ENCODE results near the gene CERK.
"Not testable (repeated sequence)": the region's sequence is repeated elsewhere in the genome, so short reads cannot be mapped to it uniquely, and the experiment has no call there.

Gene CERK

GRCh38 chr22:46638601-46639431, 99.2 kb downstream of the CERK start:
- DNase-seq (ENCODE audit: extremely low read depth, low read depth), result no peak
- TF ChIP-seq CTCF (IDR thresholded peaks at IDR 0.05; ENCODE audit: low read depth, low read length), result no peak

- no peak for TF ChIP-seq CTCF (IDR thresholded peaks at IDR 0.05; ENCODE audit: low read depth, low read length)
- no peak for DNase-seq (ENCODE audit: extremely low read depth, low read depth)
Measured at GRCh38 chr22:46637711-46638600, 100.1 kb downstream of the CERK start.

GRCh38 chr22:46636221-46637002, 101.6 kb downstream of the CERK start:
- no peak for DNase-seq (ENCODE audit: extremely low read depth, low read depth)
- no peak for TF ChIP-seq CTCF (IDR thresholded peaks at IDR 0.05; ENCODE audit: low read depth, low read length)

- no peak for DNase-seq (ENCODE audit: extremely low read depth, low read depth)
- no peak for TF ChIP-seq CTCF (IDR thresholded peaks at IDR 0.05; ENCODE audit: low read depth, low read length)
Measured at GRCh38 chr22:46635756-46636155, 102.3 kb downstream of the CERK start.

- DNase-seq (ENCODE audit: extremely low read depth, low read depth), result not testable (repeated sequence)
Measured at GRCh38 chr22:46634973-46635685, 102.9 kb downstream of the CERK start.

Measured in AG09319 (cell line).